Mammary epithelial cell (primary cell): ENCODE data around the gene SLC22A17.

Source experiments
- CTCF ChIP-seq, 2 donors: IDR thresholded peaks in 1 of 2; conservative IDR thresholded peaks in 1 of 2; 2 replicates each; pipeline ENCODE4 v1.5.1; 2011 to 2012; ENCODE audit warnings: inconsistent platforms in 2 of 2, low read length in 2 of 2, mild to moderate bottlenecking in 2 of 2, control low read depth in 1 of 2, low read depth in 1 of 2; ENCODE audit not compliant: insufficient read depth in 1 of 2; ENCODE audit errors: extremely low read depth in 1 of 2
- EZH2 ChIP-seq: IDR thresholded peaks from 2 replicates; pipeline ENCODE4 v1.6.1; 2012; ENCODE audit warnings: low read length, inconsistent platforms, borderline replicate concordance

- TF ChIP-seq CTCF (conservative IDR thresholded peaks at IDR 0.05 in 1 of 2, IDR thresholded peaks at IDR 0.05 in 1 of 2; ENCODE audit: extremely low read depth in 1 of 2, insufficient read depth in 1 of 2, low read depth in 1 of 2, low read length in 2 of 2) = no peak
- TF ChIP-seq EZH2 = no peak
Measured at GRCh38 chr14:23373041-23373440, 20.4 kb upstream of the SLC22A17 start.
